Measurements from ENCODE around the gene SEC16A.

The SEC16A gene

DNA sequence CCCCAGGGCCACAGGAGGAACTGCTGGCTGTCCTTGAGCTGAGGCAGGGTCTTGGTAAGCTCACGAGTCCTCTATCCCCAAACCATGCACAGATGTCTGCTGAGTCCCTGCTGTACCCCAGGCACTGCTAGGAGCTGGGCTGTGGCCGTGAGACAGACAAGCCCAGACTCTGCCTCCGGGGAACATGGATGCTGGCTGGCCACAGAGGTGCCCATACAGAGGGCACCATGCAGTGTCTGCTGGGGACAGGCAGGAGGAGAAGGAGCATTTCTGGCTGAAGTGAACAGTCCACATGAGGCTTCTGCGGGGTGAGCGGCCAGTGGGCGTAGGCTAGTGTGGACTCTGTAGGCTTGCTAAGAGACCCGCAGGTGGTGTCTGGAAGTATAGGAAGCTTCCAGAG is 4.8 kb upstream of the SEC16A start:
- DNase-seq (ENCODE audit: extremely low spot score, insufficient read length, low read depth) = no peak
- no peak for FAIRE-seq

DNA sequence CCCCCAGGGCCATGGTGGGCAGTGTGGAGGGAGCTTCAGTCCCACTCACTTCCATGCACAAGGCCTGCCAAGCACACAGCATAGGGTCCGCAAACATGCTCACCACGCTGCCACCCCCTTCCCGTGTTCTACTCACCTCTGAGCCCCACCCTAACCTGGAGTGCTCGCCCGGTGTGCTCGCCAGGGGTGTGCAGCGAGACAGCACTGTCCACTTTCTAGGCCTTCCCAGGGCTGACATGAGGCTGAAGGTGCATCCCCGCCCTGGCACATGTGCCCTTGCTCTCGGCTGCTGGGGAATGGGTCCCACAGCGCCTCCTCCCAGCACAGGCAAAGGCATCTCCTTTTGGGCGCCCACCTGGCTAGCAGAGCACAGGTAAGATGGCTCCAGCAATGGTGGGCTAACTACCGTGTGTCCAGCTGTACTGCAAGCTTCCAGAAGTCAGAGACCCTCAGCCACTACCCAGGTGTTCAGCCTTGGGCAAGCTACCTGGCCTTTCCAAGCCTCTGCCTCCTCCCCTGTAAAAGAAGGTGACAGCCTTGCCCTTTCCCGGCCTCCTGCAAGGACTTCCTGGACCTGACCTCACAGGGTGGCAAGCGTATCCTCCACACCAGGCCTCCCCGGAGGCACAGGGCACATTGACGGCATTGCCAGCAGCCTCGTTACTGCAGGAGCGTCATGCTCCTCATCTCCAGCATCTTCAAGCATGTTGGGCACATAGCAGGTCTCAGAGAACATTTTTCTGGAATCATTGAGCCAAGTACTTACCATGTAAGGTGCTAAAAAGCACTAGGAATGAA is 4.2 kb upstream of the SEC16A start:
- no peak for FAIRE-seq
- no peak for DNase-seq (ENCODE audit: extremely low spot score, insufficient read length, low read depth)

- DNase-seq (ENCODE audit: extremely low spot score, insufficient read length, low read depth) (no peak), FAIRE-seq (no peak)
Measured at GRCh38 chr9:136486131-136486530, 3.3 kb upstream of the SEC16A start.

DNA sequence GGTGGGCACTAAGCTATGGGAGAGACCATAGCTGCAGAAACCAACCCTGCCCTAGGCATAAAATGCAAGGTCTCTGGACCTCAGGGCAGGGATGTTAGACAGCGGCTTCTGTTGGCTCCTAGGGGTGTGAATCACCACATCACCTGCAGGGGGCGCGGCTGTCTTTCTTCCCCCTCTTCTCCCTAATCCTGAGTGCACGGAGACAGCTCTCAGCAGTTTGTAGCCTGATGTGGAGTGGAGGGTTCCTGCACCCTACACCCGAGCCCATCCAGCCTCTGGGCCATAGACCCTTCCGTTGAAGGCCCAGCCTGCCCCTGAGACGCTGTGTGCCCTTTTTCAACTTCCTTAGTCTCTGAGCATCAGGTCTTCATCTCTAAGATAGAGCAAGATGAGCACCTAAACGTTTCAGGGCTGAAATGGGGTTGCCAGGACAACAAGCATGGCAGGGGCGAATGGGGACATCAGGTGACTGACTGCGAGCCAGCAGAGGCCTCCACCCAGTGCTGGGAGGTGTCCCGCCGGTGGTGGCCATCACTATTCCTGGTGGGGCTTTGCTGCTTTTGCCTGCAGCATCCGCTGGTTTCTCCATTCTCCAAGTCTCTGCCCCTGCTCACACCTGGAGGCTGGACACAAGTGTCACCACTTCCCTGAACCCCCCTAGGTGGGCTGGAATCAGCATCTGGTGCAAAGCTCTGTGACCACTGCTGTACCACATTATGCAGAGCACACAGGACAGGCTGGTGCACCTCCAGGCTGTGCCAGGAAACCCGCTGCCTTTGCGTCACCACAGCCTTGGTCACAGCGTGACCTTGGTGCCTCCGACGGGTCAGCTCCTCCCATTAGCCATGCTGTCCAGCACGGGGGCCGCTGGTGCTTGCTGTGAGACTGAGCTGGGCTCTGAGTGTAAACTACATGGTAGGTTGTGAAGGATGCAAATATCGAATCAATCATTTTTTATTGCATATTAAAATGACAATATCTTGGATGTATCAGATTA is 2.5 kb upstream of the SEC16A start:
- DNase-seq (ENCODE audit: extremely low spot score, insufficient read length, low read depth) (peak; percentile 59), FAIRE-seq (peak; percentile 80)

DNA sequence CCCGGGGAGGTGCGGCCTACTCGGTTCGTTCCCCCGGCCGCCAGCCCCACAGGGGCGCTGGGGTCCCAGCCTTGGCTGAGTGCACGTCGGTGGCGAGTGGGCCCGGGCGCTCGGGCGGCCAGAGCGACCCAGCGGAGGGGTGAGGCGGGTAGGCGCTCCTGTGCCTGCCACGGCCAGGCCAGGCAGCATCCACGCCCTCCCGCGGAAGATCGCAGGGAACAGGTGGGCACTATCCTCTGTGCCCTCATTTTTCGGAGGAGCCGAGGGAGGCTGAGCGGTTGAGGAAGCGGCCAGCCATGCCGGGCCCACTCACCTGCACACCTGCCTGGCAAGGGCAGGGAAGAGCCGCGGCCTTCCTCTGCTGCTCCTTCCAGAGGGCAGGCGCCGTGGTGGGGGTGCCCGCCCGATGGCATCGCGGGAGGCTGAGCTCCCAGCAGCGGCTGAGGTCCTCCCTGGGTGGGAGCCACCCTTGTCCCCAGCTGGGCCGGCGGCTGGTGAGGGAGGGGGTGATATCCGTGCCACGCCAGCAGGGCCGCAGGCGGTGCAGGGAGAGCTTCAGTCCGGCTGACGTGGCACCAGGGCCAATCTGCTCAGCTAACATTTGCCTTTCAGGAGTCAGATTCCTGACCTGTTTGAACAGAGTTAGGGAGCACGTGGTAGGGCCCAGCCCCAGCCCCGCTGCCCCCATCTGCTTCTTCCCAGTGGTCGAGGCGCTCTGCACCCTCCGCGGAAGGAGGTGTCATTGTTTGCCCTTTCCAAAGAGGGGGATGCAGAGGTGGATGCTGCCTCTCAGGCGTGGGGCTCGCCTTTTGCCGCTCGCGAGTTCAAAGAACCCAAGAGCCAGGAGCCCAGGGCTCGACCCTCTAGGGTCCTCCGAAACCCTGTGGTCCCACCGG is 1.6 kb upstream of the SEC16A start:
- DNase-seq (ENCODE audit: extremely low spot score, insufficient read length, low read depth) (no peak), FAIRE-seq (no peak)

DNA sequence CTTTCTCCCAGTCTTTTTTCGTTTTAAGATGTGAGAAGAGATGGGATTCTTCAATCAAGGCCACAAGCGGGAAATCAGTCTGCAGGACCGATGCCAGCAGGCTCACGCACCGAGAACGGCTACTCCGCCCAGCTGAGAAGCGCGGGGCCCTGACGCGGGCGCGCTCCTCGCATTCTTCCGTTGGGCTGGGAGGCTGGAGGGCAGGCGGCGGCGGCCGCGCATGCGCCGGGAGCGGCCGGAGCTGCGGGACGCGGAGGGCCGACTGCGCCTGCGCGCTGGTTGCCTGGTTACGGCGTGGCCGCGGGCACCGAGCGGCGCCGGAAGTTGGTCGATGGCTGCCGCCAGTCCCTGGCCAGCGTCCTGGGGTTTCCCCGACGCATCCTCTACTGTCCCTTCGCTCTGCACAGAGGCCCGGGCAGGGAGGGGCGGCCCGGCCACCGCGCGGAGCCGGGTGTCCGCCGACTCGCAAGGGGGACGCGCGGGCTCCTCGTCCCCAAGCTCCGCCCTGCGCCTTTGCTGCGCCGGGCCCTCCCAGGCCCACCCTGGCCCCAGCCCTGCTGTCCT is 831 bp upstream of the SEC16A start:
- FAIRE-seq (no peak), DNase-seq (ENCODE audit: extremely low spot score, insufficient read length, low read depth) (peak; percentile 94)

GRCh38 chr9:136482046-136482792 is 621 bp downstream of the SEC16A start:
- DNase-seq (ENCODE audit: extremely low spot score, insufficient read length, low read depth) (no peak), FAIRE-seq (peak; percentile 55)

DNA sequence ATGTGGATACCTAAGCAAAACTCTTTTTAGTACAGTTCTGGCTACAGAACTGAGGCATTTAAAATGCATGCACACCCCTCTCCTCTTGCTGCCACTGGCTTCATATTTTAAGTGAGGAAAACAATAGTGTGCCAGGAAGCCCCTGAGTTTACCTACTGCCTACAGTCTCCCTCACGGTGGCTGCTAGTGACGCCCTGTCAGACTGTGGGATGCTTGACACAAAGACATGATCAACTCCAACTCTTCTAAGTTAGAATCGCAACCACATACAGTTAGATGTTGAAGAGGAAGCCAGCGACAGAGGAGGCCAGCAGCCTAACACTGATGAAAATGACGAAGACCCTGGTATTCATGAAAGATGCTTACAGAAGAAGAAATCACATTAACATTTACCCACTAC is 1.3 kb downstream of the SEC16A start:
- FAIRE-seq (no peak), DNase-seq (ENCODE audit: extremely low spot score, insufficient read length, low read depth) (no peak)

GRCh38 chr9:136476369-136477150 is 6.3 kb downstream of the SEC16A start:
- DNase-seq (ENCODE audit: extremely low spot score, insufficient read length, low read depth) = no peak
- FAIRE-seq = no peak

GRCh38 chr9:136474974-136475865 is 7.6 kb downstream of the SEC16A start:
- no peak for FAIRE-seq
- no peak for DNase-seq (ENCODE audit: extremely low spot score, insufficient read length, low read depth)

DNA sequence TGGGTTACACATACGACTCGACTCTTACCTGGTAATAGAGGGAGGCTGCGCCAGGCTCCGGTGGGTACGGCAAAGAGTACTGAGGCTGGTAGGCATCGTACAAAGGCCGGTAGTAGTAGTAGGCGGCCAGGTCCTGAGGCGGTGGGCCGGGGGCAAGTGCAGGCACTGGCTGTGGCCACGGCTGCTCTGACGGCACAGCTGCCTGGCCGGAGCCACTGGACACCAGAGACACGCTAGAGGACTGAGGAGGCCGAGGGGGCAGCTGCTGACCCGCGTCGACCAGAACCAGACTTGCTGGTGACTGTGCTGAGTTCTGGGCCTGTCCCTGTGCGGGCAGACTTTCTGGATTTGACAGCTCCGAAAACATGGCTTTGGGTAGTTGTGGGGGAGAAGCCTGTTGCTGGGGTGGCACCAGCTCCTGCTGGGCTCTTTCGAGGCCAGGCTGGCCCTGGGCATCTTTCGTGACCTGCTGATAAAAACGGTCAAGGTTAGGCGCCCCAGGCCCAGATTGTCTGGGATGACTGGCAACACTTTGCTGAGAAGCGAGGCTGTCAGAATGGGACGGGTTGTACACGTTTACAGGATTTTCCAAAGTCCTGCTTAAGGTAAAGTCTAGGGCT is 8.7 kb downstream of the SEC16A start:
- FAIRE-seq (no peak), DNase-seq (ENCODE audit: extremely low spot score, insufficient read length, low read depth) (no peak)

DNA sequence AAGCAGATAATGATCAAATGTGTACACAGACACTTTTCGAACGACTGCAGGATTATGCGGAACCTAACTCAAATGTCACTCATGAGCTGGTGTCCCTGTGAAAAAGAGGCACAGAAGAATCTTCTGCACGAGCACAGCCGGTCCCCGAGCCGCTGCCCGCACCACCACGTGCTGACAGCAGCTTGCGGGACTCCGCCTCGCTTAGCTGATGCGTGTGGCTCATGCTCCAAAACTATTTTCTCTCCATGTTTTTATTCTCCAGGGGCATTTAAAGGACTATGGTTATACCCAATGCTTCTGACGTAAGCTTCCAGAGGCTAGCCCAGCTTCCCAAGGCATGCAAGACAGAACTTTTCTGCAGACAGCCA is 9.5 kb downstream of the SEC16A start:
- DNase-seq (ENCODE audit: extremely low spot score, insufficient read length, low read depth) (no peak), FAIRE-seq (no peak)

DNA sequence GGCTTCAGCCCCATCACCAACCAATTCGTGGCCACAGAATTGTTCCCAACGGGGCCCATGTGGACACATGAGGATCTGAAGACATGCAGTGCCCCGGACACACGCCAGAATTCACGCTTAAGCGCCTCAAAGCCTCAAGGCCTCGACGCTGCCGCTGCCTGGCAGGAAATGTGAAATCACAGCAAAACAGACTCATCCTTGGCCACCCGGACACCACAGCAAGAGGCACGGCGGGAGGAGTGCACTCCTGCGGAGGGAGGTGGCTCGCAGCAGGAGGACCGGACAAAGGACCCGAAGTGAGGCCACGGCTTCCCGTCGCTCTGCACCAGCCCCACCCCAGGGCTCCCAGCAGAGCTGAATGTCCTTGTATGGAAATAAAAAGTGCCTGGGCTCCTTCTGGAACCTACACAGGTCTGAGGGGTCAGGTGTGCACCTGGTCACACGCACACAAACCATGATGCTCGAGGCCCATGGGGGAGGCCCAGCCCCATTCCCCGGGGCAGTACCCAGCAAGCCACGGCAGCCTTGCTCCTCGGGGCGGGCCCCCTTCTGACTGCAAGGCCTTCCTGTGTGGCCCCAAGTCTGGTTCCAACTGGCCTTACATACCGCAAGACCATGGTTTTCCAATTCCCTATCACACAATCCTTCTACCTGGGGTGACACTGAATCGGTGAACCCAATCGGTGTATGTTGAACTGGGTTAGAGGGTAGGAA is 10.0 kb downstream of the SEC16A start:
- DNase-seq (ENCODE audit: extremely low spot score, insufficient read length, low read depth) (no peak), FAIRE-seq (no peak)

DNA sequence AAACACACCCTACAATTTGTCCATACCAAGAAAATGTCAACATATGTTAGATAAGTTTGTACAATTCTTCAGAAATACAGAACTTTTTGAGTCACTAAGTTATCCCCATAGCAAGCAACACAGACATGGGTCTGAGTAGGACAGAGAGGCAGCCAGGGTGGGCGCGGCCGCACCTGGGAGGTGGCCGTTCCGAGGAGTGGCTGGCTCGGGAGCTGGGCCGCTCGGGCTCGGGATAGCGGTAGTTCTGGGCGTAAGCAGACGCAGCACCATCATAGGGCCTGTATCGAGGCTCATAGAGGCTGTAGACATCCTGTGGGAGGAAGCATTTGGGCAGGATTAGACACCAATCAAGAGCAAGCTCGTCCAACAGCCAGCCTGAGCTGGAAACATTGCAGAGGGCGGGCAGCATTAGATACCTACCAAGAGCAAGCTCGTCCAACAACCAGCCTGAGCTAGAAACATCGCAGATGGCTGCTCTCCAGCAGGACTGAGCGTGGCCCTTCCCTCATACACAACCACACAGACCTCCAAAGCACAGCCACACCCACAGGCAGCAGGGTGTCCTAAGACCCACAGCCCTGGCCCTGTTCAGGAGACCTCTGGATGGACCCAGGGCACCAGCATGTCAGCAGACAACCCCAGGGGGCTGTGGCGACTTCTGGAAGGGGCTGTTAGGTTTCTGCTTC is 10.9 kb downstream of the SEC16A start:
- FAIRE-seq (no peak), DNase-seq (ENCODE audit: extremely low spot score, insufficient read length, low read depth) (no peak)

GRCh38 chr9:136470792-136471469 is 11.9 kb downstream of the SEC16A start:
- DNase-seq (ENCODE audit: extremely low spot score, insufficient read length, low read depth) = no peak

More at GRCh38 chr9:136470792-136471469, 11.9 kb downstream of the SEC16A start:
- no peak for FAIRE-seq

All from GM18507 (cell line).